OCI-M1 (cell line): Measurements from ENCODE around the gene TMEM8B.

Source experiments
- DNase-seq: peaks from one replicate; lab custom pipeline; 2025; lab: John Stamatoyannopoulos, UW

Gene TMEM8B

GRCh38 chr9:35829084-35829763 lies at the start of gene TMEM8B:
Gene TMEM8B, plus strand, starts transcription at chr9:35829228. Its CDS starts 220 bp downstream, at chr9:35829448.
- DNase-seq, result peak; percentile 91

- DNase-seq, result no peak
Observed at GRCh38 chr9:35781066-35781465, 48.0 kb upstream of the TMEM8B start.

- no peak for DNase-seq
Observed at GRCh38 chr9:35783418-35783817, 45.6 kb upstream of the TMEM8B start.

GRCh38 chr9:35789541-35789940 lies 39.5 kb upstream of the TMEM8B start:
- peak; percentile 45 for DNase-seq

GRCh38 chr9:35790025-35790384 lies 39.0 kb upstream of the TMEM8B start:
- DNase-seq, result no peak

GRCh38 chr9:35790385-35791296 lies 38.4 kb upstream of the TMEM8B start:
- peak; percentile 79 for DNase-seq

- DNase-seq, result no peak
Observed at GRCh38 chr9:35791297-35791921, 37.6 kb upstream of the TMEM8B start, which contains the start of gene NPR2. Gene NPR2, plus strand, starts transcription at chr9:35791591. Its CDS starts 818 bp downstream, at chr9:35792409.

- DNase-seq, result no peak
Observed at GRCh38 chr9:35792024-35792813, 36.8 kb upstream of the TMEM8B start.

- no peak for DNase-seq
Observed at GRCh38 chr9:35792826-35793225, 36.2 kb upstream of the TMEM8B start.

- DNase-seq, result no peak
Observed at GRCh38 chr9:35793461-35793860, 35.6 kb upstream of the TMEM8B start.

GRCh38 chr9:35795695-35796094 lies 33.3 kb upstream of the TMEM8B start:
- no peak for DNase-seq

- DNase-seq, result no peak
Observed at GRCh38 chr9:35797311-35798109, 31.5 kb upstream of the TMEM8B start.

GRCh38 chr9:35798658-35799374 lies 30.2 kb upstream of the TMEM8B start:
- DNase-seq, result peak; percentile 25

- no peak for DNase-seq
Observed at GRCh38 chr9:35800530-35800929, 28.5 kb upstream of the TMEM8B start.

GRCh38 chr9:35801328-35802128 lies 27.5 kb upstream of the TMEM8B start:
- DNase-seq, result no peak

GRCh38 chr9:35806101-35806500 lies 22.9 kb upstream of the TMEM8B start:
- DNase-seq, result no peak

- no peak for DNase-seq
Observed at GRCh38 chr9:35808433-35808832, 20.6 kb upstream of the TMEM8B start.

- no peak for DNase-seq
Observed at GRCh38 chr9:35810122-35810521, 18.9 kb upstream of the TMEM8B start.

GRCh38 chr9:35811381-35812024 lies 17.5 kb upstream of the TMEM8B start:
- no peak for DNase-seq
